ENCODE data around the gene NR4A3.

Gene NR4A3

GRCh38 chr9:99866398-99866797, 44.7 kb downstream of the NR4A3 start:
- Histone ChIP-seq H3K36me3 (ENCODE audit: control insufficient read depth in 1 of 2, insufficient read depth in 2 of 2, low read depth in 1 of 2, low read length in 2 of 2) (peaks cover 0 to 14% of the 10 kb centered on the region in 2 experiments), H3K79me1 (replicated peaks; ENCODE audit: low read length, poor library complexity, severe bottlenecking) (no peaks in the 10 kb centered on the region), H4K91ac (ENCODE audit: low read length) (no peak overlapping the region), H3K9me3 (ENCODE audit: control insufficient read depth, low read length) (no peaks in the 10 kb centered on the region), H3K14ac (ENCODE audit: low read length in 2 of 2) (no peak overlapping the region), H2BK15ac (ENCODE audit: low read depth, poor library complexity, severe bottlenecking) (no peak overlapping the region), H3K27ac (ENCODE audit: low read length, poor library complexity, severe bottlenecking) (no peak overlapping the region), H3K4ac (ENCODE audit: low read depth in 1 of 2, low read length in 2 of 2) (no peak overlapping the region), H2AK5ac (ENCODE audit: low read length, severe bottlenecking) (no peak overlapping the region), H2BK12ac (ENCODE audit: low read length in 2 of 2) (no peak overlapping the region), H3K23ac (ENCODE audit: low read length in 2 of 2) (no peak overlapping the region), H3K4me3 (ENCODE audit: insufficient read depth in 1 of 2, low read depth in 1 of 2, low read length in 2 of 2) (no peak overlapping the region), H3K4me2 (ENCODE audit: low read length, poor library complexity, severe bottlenecking) (no peak overlapping the region), H3K9ac (ENCODE audit: low read length) (no peak overlapping the region), H4K8ac (ENCODE audit: low read length) (no peak overlapping the region), H3K4me1 (ENCODE audit: control insufficient read depth, insufficient read depth, low read depth, low read length) (no peaks in the 10 kb centered on the region), H3K18ac (ENCODE audit: low read depth in 1 of 2, low read length in 2 of 2) (peak overlapping the region in 1 of 2 experiments; percentile 48), H2BK5ac (ENCODE audit: low read depth, low read length, poor library complexity, severe bottlenecking) (no peak overlapping the region), H2AFZ (ENCODE audit: low read depth, low read length) (no peak overlapping the region), H3K27me3 (ENCODE audit: control insufficient read depth in 1 of 2, insufficient read depth in 1 of 2, low read length in 2 of 2) (peaks cover 0 to 11% of the 10 kb centered on the region in 2 experiments), H2BK120ac (ENCODE audit: low read depth, low read length) (no peak overlapping the region)
- WGBS = 46% methylated on average over 2 of the region's 2 CpGs
- no peak for DNase-seq

GRCh38 chr9:99867536-99867935, 45.9 kb downstream of the NR4A3 start:
- no peak overlapping the region for H3K4me2 ChIP-seq (ENCODE audit: low read length, poor library complexity, severe bottlenecking)
- no peak overlapping the region for H3K4me3 ChIP-seq (ENCODE audit: insufficient read depth in 1 of 2, low read depth in 1 of 2, low read length in 2 of 2)
- H3K23ac ChIP-seq (ENCODE audit: low read length in 2 of 2) = no peak overlapping the region
- no peak overlapping the region for H3K27ac ChIP-seq (ENCODE audit: low read length, poor library complexity, severe bottlenecking)
- no peak overlapping the region for H2BK12ac ChIP-seq (ENCODE audit: low read length in 2 of 2)
- H2AFZ ChIP-seq (ENCODE audit: low read depth, low read length) = no peak overlapping the region
- H3K14ac ChIP-seq (ENCODE audit: low read length in 2 of 2) = no peak overlapping the region
- H3K9ac ChIP-seq (ENCODE audit: low read length) = no peak overlapping the region
- no peak overlapping the region for H3K4ac ChIP-seq (ENCODE audit: low read depth in 1 of 2, low read length in 2 of 2)
- no peak overlapping the region for H2BK5ac ChIP-seq (ENCODE audit: low read depth, low read length, poor library complexity, severe bottlenecking)
- no peak overlapping the region for H2BK15ac ChIP-seq (ENCODE audit: low read depth, poor library complexity, severe bottlenecking)
- no peaks in the 10 kb centered on the region for H3K4me1 ChIP-seq (ENCODE audit: control insufficient read depth, insufficient read depth, low read depth, low read length)
- DNase-seq = no peak
- H3K79me1 ChIP-seq (replicated peaks; ENCODE audit: low read length, poor library complexity, severe bottlenecking) = no peaks in the 10 kb centered on the region
- H2AK5ac ChIP-seq (ENCODE audit: low read length, severe bottlenecking) = no peak overlapping the region
- H2BK120ac ChIP-seq (ENCODE audit: low read depth, low read length) = no peak overlapping the region
- no peaks in the 10 kb centered on the region for H3K9me3 ChIP-seq (ENCODE audit: control insufficient read depth, low read length)
- H3K36me3 ChIP-seq (ENCODE audit: control insufficient read depth in 1 of 2, insufficient read depth in 2 of 2, low read depth in 1 of 2, low read length in 2 of 2) = peaks cover 0 to 14% of the 10 kb centered on the region in 2 experiments
- no peak overlapping the region for H4K8ac ChIP-seq (ENCODE audit: low read length)
- H3K27me3 ChIP-seq (ENCODE audit: control insufficient read depth in 1 of 2, insufficient read depth in 1 of 2, low read length in 2 of 2) = peaks cover 0 to 11% of the 10 kb centered on the region in 2 experiments
- H3K18ac ChIP-seq (ENCODE audit: low read depth in 1 of 2, low read length in 2 of 2) = no peak overlapping the region
- H4K91ac ChIP-seq (ENCODE audit: low read length) = no peak overlapping the region
- WGBS = 44% methylated on average over 1 of the region's 3 CpGs

GRCh38 chr9:99867968-99868367, 46.3 kb downstream of the NR4A3 start:
- H2BK15ac ChIP-seq (ENCODE audit: low read depth, poor library complexity, severe bottlenecking) = no peak overlapping the region
- no peaks in the 10 kb centered on the region for H3K79me1 ChIP-seq (replicated peaks; ENCODE audit: low read length, poor library complexity, severe bottlenecking)
- DNase-seq = no peak
- H3K27me3 ChIP-seq (ENCODE audit: control insufficient read depth in 1 of 2, insufficient read depth in 1 of 2, low read length in 2 of 2) = peaks cover 0 to 11% of the 10 kb centered on the region in 2 experiments
- no peak overlapping the region for H2BK12ac ChIP-seq (ENCODE audit: low read length in 2 of 2)
- H3K9ac ChIP-seq (ENCODE audit: low read length) = no peak overlapping the region
- no peak overlapping the region for H3K18ac ChIP-seq (ENCODE audit: low read depth in 1 of 2, low read length in 2 of 2)
- no peak overlapping the region for H3K4me3 ChIP-seq (ENCODE audit: insufficient read depth in 1 of 2, low read depth in 1 of 2, low read length in 2 of 2)
- H3K4me1 ChIP-seq (ENCODE audit: control insufficient read depth, insufficient read depth, low read depth, low read length) = no peaks in the 10 kb centered on the region
- no peak overlapping the region for H2BK120ac ChIP-seq (ENCODE audit: low read depth, low read length)
- no peak overlapping the region for H3K27ac ChIP-seq (ENCODE audit: low read length, poor library complexity, severe bottlenecking)
- H3K14ac ChIP-seq (ENCODE audit: low read length in 2 of 2) = no peak overlapping the region
- no peak overlapping the region for H3K4ac ChIP-seq (ENCODE audit: low read depth in 1 of 2, low read length in 2 of 2)
- H3K9me3 ChIP-seq (ENCODE audit: control insufficient read depth, low read length) = no peaks in the 10 kb centered on the region
- H4K8ac ChIP-seq (ENCODE audit: low read length) = no peak overlapping the region
- peaks cover 0 to 14% of the 10 kb centered on the region in 2 experiments for H3K36me3 ChIP-seq (ENCODE audit: control insufficient read depth in 1 of 2, insufficient read depth in 2 of 2, low read depth in 1 of 2, low read length in 2 of 2)
- no peak overlapping the region for H3K23ac ChIP-seq (ENCODE audit: low read length in 2 of 2)
- H2BK5ac ChIP-seq (ENCODE audit: low read depth, low read length, poor library complexity, severe bottlenecking) = no peak overlapping the region
- no peak overlapping the region for H3K4me2 ChIP-seq (ENCODE audit: low read length, poor library complexity, severe bottlenecking)
- H2AK5ac ChIP-seq (ENCODE audit: low read length, severe bottlenecking) = no peak overlapping the region
- H4K91ac ChIP-seq (ENCODE audit: low read length) = no peak overlapping the region
- H2AFZ ChIP-seq (ENCODE audit: low read depth, low read length) = no peak overlapping the region

- H2BK15ac ChIP-seq (ENCODE audit: low read depth, poor library complexity, severe bottlenecking) = no peak overlapping the region
- no peaks in the 10 kb centered on the region for H3K9me3 ChIP-seq (ENCODE audit: control insufficient read depth, low read length)
- H4K8ac ChIP-seq (ENCODE audit: low read length) = no peak overlapping the region
- no peak overlapping the region for H2BK12ac ChIP-seq (ENCODE audit: low read length in 2 of 2)
- no peaks in the 10 kb centered on the region for H3K4me1 ChIP-seq (ENCODE audit: control insufficient read depth, insufficient read depth, low read depth, low read length)
- H2AFZ ChIP-seq (ENCODE audit: low read depth, low read length) = no peak overlapping the region
- no peak overlapping the region for H3K18ac ChIP-seq (ENCODE audit: low read depth in 1 of 2, low read length in 2 of 2)
- no peak overlapping the region for H3K4me2 ChIP-seq (ENCODE audit: low read length, poor library complexity, severe bottlenecking)
- no peaks in the 10 kb centered on the region for H3K79me1 ChIP-seq (replicated peaks; ENCODE audit: low read length, poor library complexity, severe bottlenecking)
- 93% methylated on average over 2 of the region's 2 CpGs for WGBS
- DNase-seq = no peak
- H2BK5ac ChIP-seq (ENCODE audit: low read depth, low read length, poor library complexity, severe bottlenecking) = no peak overlapping the region
- H2BK120ac ChIP-seq (ENCODE audit: low read depth, low read length) = no peak overlapping the region
- H3K9ac ChIP-seq (ENCODE audit: low read length) = no peak overlapping the region
- no peak overlapping the region for H2AK5ac ChIP-seq (ENCODE audit: low read length, severe bottlenecking)
- H4K91ac ChIP-seq (ENCODE audit: low read length) = no peak overlapping the region
- H3K14ac ChIP-seq (ENCODE audit: low read length in 2 of 2) = no peak overlapping the region
- H3K4me3 ChIP-seq (ENCODE audit: insufficient read depth in 1 of 2, low read depth in 1 of 2, low read length in 2 of 2) = no peak overlapping the region
- peaks cover 0 to 7% of the 10 kb centered on the region in 2 experiments for H3K36me3 ChIP-seq (ENCODE audit: control insufficient read depth in 1 of 2, insufficient read depth in 2 of 2, low read depth in 1 of 2, low read length in 2 of 2)
- no peak overlapping the region for H3K27ac ChIP-seq (ENCODE audit: low read length, poor library complexity, severe bottlenecking)
- no peak overlapping the region for H3K4ac ChIP-seq (ENCODE audit: low read depth in 1 of 2, low read length in 2 of 2)
- H3K23ac ChIP-seq (ENCODE audit: low read length in 2 of 2) = no peak overlapping the region
- H3K27me3 ChIP-seq (ENCODE audit: control insufficient read depth in 1 of 2, insufficient read depth in 1 of 2, low read length in 2 of 2) = peaks cover 0 to 11% of the 10 kb centered on the region in 2 experiments
Observed at GRCh38 chr9:99868845-99869244, 47.2 kb downstream of the NR4A3 start.

All from mesenchymal stem cell (in vitro differentiated cells and primary cell).